Islet precursor cell (in vitro differentiated cells): ENCODE data around the gene MUCL1.
A peak's percentile ranks its signal among the peaks of the same experiment; 100 is the strongest.
"Not testable (repeated sequence)": the region's sequence is repeated elsewhere in the genome, so short reads cannot be mapped to it uniquely, and the experiment has no call there.

Experiments used
- DNase-seq: peaks from one replicate; pipeline ENCODE4 v3.0.0-alpha.2; 2018

Gene MUCL1

GRCh38 chr12:54853933-54854538 lies at the start of gene MUCL1:
Gene MUCL1, plus strand, starts transcription at chr12:54854516. Its CDS starts 67 bp downstream, at chr12:54854583.
- peak; percentile 93 for DNase-seq

GRCh38 chr12:54821676-54822075 lies 32.6 kb upstream of the MUCL1 start:
- DNase-seq: peak; percentile 47

GRCh38 chr12:54824402-54824801 lies 29.9 kb upstream of the MUCL1 start:
- no peak for DNase-seq

GRCh38 chr12:54829511-54829910 lies 24.8 kb upstream of the MUCL1 start:
- no peak for DNase-seq

- DNase-seq: no peak
These were observed 24.1 kb upstream of the MUCL1 start for GRCh38 chr12:54830199-54830598.

- no peak for DNase-seq
These were observed 22.7 kb upstream of the MUCL1 start for GRCh38 chr12:54831631-54832030.

- DNase-seq: no peak
These were observed 14.0 kb upstream of the MUCL1 start for GRCh38 chr12:54840244-54840865.

GRCh38 chr12:54857406-54857805 lies 3.1 kb downstream of the MUCL1 start:
- no peak for DNase-seq

GRCh38 chr12:54858562-54858961 lies 4.2 kb downstream of the MUCL1 start:
- no peak for DNase-seq

GRCh38 chr12:54859502-54859901 lies 5.2 kb downstream of the MUCL1 start:
- no peak for DNase-seq

GRCh38 chr12:54861927-54862326 lies 7.6 kb downstream of the MUCL1 start:
- no peak for DNase-seq

GRCh38 chr12:54863948-54864618 lies 9.8 kb downstream of the MUCL1 start:
- no peak for DNase-seq

GRCh38 chr12:54865683-54866324 lies 11.5 kb downstream of the MUCL1 start:
- DNase-seq: no peak

GRCh38 chr12:54868690-54869089 lies 14.4 kb downstream of the MUCL1 start:
- DNase-seq: no peak

- no peak for DNase-seq
These were observed 15.7 kb downstream of the MUCL1 start for GRCh38 chr12:54870048-54870447.

GRCh38 chr12:54870617-54871016 lies 16.3 kb downstream of the MUCL1 start:
- no peak for DNase-seq

- no peak for DNase-seq
These were observed 24.8 kb downstream of the MUCL1 start for GRCh38 chr12:54879150-54879549.

- DNase-seq: no peak
These were observed 25.3 kb downstream of the MUCL1 start for GRCh38 chr12:54879579-54879978.

GRCh38 chr12:54882079-54882478 lies 27.8 kb downstream of the MUCL1 start:
- DNase-seq: no peak

- DNase-seq: not testable (repeated sequence)
These were observed 28.3 kb downstream of the MUCL1 start for GRCh38 chr12:54882597-54882996.

GRCh38 chr12:54888428-54888827 lies 34.1 kb downstream of the MUCL1 start:
- DNase-seq: peak; percentile 56

- DNase-seq: no peak
These were observed 36.0 kb downstream of the MUCL1 start for GRCh38 chr12:54890339-54890738.

- DNase-seq: no peak
These were observed 37.6 kb downstream of the MUCL1 start for GRCh38 chr12:54891717-54892478.
